ENCODE data around the gene PGF.
A peak's percentile ranks its signal among the peaks of the same experiment; 100 is the strongest.
"Not testable (repeated sequence)": the region's sequence is repeated elsewhere in the genome, so short reads cannot be mapped to it uniquely, and the experiment has no call there.

Gene PGF

GRCh38 chr14:74938531-74939495, 16.6 kb downstream of the PGF start:
- DNase-seq: no peak

DNA sequence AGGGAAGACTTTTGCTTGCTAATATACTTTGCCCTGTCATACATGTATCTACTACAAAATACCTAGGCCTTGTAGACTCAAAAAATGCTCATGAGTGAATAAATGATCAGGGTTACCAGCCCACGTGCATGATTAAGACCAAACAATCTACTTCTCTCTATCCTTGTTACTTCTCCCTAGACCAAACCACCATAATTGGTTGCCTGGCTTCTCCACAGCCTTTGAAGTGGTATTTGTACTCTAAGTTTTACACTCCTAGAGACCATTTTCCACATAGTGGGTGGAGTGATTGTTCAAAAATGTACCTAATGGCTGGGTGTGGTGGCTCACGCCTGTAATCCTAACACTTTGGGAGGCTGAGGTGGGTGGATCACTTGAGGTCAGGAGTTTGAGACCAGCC, 18.2 kb downstream of the PGF start:
- no peak for DNase-seq

GRCh38 chr14:74936731-74937130, 18.7 kb downstream of the PGF start:
- DNase-seq: no peak

DNA sequence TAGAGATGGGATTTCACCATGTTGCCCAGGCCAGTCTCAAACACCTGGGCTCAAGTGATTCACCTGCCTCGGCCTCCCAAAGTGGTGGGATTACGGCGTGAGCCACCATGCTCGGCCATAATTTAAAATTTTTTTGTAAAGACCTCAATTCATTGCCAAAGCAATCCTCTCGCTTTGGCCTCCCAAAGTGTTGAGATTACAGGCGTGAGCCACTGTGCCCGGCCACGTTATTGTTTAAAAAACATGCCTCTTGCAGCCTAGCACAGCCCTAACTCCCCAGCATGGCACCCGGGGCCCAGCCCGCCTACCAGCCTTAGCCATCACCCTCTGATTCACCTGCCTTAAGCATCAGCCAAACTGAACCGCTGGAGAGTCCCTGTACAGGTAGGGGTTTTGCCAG, 19.2 kb downstream of the PGF start:
- DNase-seq: no peak

GRCh38 chr14:74935360-74935680, 20.1 kb downstream of the PGF start:
- no peak for DNase-seq

GRCh38 chr14:74934476-74935359, 20.7 kb downstream of the PGF start:
- DNase-seq: no peak

DNA sequence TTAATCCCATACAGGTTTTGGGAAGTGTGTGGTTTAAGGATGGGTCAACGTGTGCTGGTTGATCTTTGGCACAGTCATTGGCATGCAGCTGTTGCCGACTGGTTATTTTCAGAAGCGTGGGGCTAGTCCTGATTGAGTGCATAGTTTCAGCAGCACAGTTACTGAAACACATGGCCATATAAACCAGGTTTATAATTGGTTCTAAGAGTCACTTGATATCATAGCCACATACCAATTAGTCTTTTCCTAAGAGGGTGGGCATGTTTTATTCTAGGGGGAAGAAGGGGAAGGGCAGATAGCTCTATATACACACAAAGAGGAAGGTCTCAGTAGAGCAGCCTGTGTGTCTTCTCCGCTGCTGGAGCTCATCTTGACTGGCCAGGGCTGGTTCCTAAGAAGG, 21.4 kb downstream of the PGF start:
- no peak for DNase-seq

GRCh38 chr14:74932936-74933335, 22.5 kb downstream of the PGF start:
- DNase-seq: not testable (repeated sequence)

GRCh38 chr14:74932401-74932901, 22.9 kb downstream of the PGF start:
- no peak for DNase-seq

- not testable (repeated sequence) for DNase-seq
These were observed 23.7 kb downstream of the PGF start for GRCh38 chr14:74931744-74932143.

DNA sequence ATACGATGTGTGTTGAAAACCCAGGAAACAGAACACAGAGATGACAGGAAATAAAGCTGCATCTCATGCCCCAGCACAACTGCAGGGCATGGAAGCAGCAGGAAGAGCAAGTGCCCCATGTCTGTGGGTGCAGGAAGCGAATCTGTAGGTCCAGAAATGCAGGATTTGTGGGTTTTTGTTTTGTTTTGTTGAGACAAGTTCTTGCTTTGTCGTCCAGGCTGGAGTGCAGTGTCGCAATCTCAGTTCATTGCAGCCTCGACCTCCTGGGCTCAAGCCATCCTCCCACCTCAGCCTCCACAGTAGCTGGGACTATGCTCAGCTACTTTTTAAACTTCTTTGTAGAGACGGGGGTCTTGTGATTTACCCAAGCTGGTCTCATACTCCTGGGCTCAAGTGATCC, 26.2 kb downstream of the PGF start:
- DNase-seq: no peak

DNA sequence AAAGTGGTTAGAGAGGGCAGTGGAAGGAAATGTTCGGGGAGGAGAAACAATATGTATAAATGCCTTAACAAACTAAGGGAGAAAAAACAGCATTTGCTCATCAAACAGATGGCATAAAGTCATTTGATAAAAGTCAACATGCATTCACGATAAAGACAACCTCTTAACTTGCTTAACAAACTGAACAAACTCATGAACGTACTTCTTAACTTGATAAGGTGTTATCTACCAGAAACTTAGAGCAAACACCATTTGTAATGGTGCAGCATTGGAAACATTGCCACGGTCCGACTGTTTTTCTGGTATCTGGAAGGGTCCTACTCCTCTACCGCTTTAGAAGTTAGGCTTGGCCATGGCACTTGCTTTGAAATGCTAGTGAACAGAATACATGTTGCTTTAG, 28.2 kb downstream of the PGF start:
- no peak for DNase-seq

DNA sequence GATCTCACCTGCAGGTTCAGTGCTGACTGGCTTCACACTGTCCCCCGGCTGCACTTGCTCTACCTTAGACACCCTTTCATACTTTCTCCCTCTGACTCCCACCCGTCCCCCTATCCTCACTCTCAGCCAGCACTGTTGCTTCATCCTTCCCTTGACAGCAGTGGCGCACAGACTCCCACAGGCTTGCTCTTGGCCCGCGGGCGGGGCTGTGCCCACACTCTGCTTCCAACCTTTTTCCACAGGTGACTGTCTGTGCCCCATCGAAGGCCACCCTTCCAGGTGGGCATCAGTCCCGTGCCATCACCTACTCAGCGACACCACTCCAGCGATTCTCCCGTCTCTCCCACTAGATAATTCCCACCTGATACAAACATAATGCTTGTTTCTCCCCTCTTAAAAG, 31.3 kb downstream of the PGF start:
- DNase-seq: no peak

DNA sequence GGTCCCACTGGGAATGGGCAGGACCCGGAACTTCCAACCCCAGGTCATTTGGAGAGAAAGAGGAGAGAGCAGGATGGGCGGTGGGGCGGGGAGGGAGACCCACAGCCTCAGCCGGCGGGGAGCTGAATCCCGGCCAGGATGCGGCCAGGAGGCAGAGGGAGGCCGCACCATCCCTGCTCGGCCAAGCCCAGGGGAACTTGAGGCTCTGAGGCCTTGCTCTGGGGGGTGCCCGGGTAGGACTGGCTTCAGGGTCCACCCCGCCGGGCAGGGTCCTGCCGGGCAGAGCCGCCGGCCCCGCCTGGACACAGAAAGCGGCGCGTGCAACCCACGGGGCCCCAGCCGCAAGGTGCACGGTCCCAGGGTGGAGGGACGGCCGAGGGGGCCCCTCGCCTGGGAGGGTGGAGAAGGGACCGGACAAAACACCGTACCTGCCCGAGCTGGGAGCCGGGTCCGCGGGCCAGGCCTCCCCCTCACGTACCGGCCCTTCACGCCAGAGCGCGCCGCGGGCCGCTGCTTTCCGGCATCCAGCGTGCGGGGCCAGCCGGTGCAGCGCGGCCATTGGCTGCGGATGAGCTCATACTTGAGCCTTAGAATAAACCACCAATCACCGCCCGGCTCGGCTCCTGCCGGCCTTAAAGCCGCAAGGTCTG, 32.5 kb downstream of the PGF start, which contains the start of gene RPS6KL1:
Gene RPS6KL1 (minus strand): TSS at position 509 of the 650 bp plus-strand sequence. CDS start 1,719 bp downstream, outside the sequence.
- peak; percentile 90 to 94 (median 92) for DNase-seq

GRCh38 chr14:74921987-74922751, 33.2 kb downstream of the PGF start:
- DNase-seq: no peak

DNA sequence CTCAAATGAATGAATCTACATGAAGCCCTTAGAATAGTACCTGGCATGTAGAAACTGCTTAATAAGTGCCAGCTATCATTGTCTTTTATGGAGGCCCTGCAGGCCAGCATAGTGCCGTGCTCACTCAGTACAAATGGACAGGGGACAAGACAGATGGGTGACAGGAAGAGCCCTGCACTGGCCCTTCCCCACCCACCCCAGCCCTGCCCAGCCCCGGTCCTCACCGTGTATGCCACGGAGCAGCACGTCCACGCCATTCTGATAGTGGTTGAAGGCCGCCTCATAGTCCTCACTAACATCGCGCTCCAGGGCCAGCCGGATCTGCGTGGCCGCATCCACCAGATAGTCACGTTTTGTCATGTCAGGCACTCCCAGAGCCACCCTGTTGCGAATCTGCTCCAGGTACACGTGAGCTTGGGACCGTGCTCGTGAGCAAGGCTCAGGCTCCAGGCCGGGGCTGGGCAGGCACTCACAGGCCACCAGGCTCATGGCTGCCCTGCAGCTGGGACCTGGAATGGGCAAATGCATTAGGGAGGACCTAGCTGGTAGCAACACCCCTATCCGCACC, 34.3 kb downstream of the PGF start:
- DNase-seq: no peak

DNA sequence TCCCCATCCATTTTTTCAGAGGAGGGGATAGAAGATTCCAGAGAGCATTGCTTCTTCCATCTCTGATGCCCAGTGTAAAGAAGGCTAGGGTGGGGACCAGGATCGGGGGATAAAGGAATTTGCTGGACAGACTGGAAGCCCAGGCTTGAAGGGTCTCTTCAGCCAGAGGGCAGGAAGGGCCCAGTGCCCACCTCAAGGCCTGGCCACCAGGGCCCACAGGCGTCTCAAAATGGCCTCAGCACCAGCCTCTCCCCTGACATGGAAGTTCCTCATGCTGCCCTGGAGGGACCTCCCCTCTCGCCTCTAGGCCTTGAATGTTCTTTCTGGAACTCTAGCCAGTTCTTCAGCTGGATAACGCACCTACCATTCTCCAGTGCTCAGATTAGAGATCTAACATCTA, 35.1 kb downstream of the PGF start:
- DNase-seq: no peak

DNA sequence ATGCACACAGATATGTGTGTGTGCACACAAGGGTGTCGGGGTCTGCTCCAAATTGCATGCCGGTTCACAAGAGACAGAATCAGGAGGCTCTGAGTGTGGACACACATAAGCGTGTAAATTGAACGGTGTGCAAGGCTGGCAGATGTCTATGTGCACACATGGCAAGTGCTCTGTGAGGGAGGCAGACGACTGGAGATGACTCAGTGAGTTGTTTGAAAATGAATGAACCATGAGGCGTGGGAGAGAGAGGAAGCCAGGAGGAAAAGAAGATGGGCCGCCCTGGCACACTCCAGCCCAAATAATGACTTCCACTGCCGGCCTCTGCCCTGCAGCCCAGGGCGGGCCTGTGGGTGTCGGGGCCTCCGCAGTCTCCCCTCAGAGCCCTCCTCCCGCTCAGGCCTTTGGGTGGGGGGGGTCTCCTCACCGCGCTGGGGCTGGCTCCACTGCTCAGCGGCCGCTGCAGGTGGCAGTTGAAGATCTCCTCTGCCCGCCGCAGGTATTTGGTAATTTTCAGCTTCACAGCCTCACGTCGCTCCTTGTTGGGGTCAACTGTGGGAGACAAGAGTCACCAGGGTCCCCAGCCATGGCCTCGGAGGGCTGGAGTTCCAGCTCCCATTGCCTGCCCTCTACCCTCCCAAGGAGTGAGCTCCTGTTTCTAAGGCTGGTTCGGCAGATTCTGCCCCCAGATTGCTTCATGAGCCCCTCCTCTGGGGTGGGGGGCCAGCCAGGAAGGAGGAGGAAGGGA, 35.8 kb downstream of the PGF start:
- DNase-seq: no peak

- no peak for DNase-seq
These were observed 37.0 kb downstream of the PGF start for GRCh38 chr14:74918380-74918779.

DNA sequence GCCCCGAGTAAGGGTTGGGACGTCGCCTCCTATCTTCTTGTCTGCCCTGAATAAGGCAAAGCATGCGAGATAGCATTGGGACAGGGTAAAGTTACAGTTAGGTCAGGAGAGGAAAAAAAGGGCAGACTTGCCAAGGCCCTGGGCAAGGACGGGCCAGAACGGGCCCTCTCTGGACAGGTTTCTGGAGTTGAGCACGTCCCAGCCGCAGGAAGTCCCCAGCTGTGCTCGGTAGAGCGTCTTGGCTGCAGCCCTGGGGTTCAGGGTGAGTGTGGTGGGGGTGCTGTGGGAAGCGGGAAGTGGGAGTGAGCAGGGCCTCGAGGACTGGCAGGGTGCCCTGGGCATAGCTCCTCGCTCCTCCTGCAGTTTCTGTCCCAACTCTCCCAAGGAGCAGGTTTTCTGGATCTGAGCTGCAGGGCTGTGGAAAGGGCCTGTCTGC, 37.7 kb downstream of the PGF start:
- DNase-seq: no peak

DNA sequence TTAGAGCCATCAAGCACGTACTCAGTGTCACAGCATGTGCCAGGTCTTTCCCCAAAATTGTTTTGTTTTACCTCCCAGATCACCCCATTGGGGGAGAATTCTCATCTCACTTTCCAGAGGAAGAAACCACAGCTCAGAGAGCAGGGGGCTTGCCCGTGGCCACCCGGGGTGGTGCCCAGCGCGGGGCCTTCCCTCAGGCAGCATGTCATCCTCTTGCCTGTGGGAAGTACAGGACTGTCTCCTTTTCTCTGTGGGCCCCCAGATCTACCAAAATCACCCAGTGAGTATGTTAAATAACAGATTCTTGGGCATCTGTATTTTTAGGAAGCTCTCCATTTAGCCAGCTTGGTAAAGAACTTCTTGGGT, 38.2 kb downstream of the PGF start:
- DNase-seq: no peak

Measured in NCI-H1417 (cell line).